Measurements from ENCODE around the gene ARAF. TPM values are rescaled to one million over a fixed set of nuclear protein-coding genes. Genes with fewer than 3 reads are reported as not detected.
A peak's percentile ranks its signal among the peaks of the same experiment; 100 is the strongest.
"Not testable (repeated sequence)": the region's sequence is repeated elsewhere in the genome, so short reads cannot be mapped to it uniquely, and the experiment has no call there.

The ARAF gene
- 10 to 100 TPM; 61.5 to 73.1 TPM for total RNA-seq

GRCh38 chrX:47560934-47561658 lies at the start of gene ARAF:
ARAF (plus strand) TSS chrX:47561205; CDS start chrX:47562968, 1,763 bp downstream.
- CTCF ChIA-PET: interaction anchor here (0.6 to 1.4 kb wide), 3 partner anchors 10 to 190 kb away, joined by 3 to 4 read pairs (median 4); no protein-coding TSS in a partner anchor
- peak; percentile 98 for DNase-seq
- Mint-ChIP-seq H3K4me1 (peaks cover 45% of the 10 kb centered on the region), H3K27me3 (no peaks in the 10 kb centered on the region), H3K27ac (peak within 1 kb of the TSS; percentile 95), H3K9me3 (ENCODE audit: low read depth) (no peaks in the 10 kb centered on the region), H3K36me3 (peaks cover 18% of the 10 kb centered on the region), H3K4me3 (peak within 1 kb of the TSS; percentile 93)
- ATAC-seq: peak; percentile 90

DNA sequence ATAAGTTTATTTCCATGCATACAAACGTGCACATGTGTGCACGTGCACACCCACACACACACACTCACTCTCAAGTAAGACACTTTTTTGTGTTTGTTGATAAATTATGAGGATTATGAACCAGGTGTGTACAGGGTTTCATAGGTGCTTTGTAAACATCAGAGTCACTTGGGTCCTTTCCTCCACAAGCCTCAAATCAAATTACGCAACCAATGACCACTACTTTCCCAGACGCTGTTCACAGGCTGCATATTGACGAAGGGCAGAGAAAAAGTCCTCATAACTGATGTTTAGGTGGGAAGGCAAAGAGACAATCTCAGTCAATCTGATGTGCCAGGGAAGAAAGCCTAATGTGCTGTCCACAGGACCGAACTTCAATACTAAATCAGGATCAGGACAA lies 48.6 kb upstream of the ARAF start:
- CTCF ChIA-PET; H3K27me3 Mint-ChIP-seq; H3K9me3 Mint-ChIP-seq (ENCODE audit: low read depth); ATAC-seq; DNase-seq; H3K36me3 Mint-ChIP-seq; H3K4me3 Mint-ChIP-seq; H3K27ac Mint-ChIP-seq: not testable (repeated sequence)
- H3K4me1 Mint-ChIP-seq: peaks cover 15% of the 10 kb centered on the region

DNA sequence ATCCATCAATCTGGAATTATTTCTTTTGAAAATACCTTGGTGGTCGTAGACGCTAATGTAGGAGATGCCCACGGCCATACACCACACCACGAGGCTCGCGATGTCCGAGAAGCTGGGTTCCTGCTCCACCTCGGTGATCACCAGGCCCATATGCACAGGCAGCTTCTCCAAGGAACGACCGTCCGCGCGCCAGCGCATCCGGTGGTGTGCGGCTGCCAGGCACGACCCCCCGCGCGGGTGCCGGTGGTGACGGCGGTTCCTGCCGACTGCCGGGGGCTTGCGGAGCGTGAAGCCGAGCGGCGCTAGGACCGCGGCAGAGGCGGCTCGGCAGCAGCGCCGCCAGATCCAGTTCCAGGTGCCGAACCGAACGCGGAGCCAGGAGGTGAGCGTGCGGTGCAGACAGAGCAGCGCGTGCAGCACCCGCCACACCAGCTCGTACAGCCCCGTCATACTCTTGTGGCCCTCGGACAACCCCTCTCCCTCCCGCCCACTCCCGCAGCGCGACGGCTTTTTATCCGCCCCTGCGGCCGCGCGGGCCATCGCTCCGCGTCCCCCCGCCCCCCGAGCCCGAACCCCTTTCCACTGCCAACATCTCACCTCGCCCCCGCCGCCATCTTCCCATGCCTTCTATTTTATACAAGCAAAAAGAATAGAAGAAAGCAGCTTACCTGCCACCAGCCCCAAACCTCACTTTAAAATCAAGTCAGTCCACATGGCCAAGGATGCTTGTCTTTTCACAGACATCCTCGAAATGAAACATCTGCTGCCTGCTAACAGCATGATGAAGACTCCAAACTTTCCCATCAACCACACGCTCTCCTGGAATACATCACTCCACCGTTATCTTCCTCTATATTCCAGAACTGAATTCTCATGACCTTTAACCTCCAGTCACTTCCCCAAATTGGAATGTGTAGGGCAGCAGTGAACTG lies 47.7 kb upstream of the ARAF start:
- DNase-seq; H3K27ac Mint-ChIP-seq; H3K9me3 Mint-ChIP-seq (ENCODE audit: low read depth); H3K27me3 Mint-ChIP-seq; H3K36me3 Mint-ChIP-seq: not testable (repeated sequence)
- CTCF ChIA-PET: interaction anchor here (0.7 kb wide), 1 partner anchor 249 kb away, joined by 3 read pairs; no protein-coding TSS in a partner anchor
- Mint-ChIP-seq H3K4me3 (peak overlapping the region; percentile 74), H3K4me1 (peaks cover 13% of the 10 kb centered on the region)
- peak; percentile 92 for ATAC-seq

GRCh38 chrX:47514533-47515235 lies 46.3 kb upstream of the ARAF start:
- Mint-ChIP-seq H3K4me1 (peaks cover 15% of the 10 kb centered on the region), H3K36me3 (no peaks in the 10 kb centered on the region), H3K27ac (no peak overlapping the region), H3K27me3 (peaks cover 10% of the 10 kb centered on the region), H3K4me3 (no peak overlapping the region), H3K9me3 (ENCODE audit: low read depth) (no peaks in the 10 kb centered on the region)
- ATAC-seq (no peak), DNase-seq (no peak)
- CTCF ChIA-PET: interaction anchor here (1.1 kb wide), 1 partner anchor 9 kb away, joined by 3 read pairs; no protein-coding TSS in a partner anchor

GRCh38 chrX:47515941-47516665 lies 44.9 kb upstream of the ARAF start:
- no peaks in the 10 kb centered on the region for H3K36me3 Mint-ChIP-seq
- no peak for ATAC-seq
- H3K27me3 Mint-ChIP-seq: peaks cover 10% of the 10 kb centered on the region
- H3K9me3 Mint-ChIP-seq (ENCODE audit: low read depth): no peaks in the 10 kb centered on the region
- H3K4me3 Mint-ChIP-seq: no peak overlapping the region
- CTCF ChIA-PET: no interaction called here
- peaks cover 15% of the 10 kb centered on the region for H3K4me1 Mint-ChIP-seq
- H3K27ac Mint-ChIP-seq: no peak overlapping the region
- DNase-seq: no peak

- no peaks in the 10 kb centered on the region for H3K9me3 Mint-ChIP-seq (ENCODE audit: low read depth)
- peaks cover 5% of the 10 kb centered on the region for H3K27me3 Mint-ChIP-seq
- ATAC-seq (no peak), DNase-seq (no peak)
- H3K36me3 Mint-ChIP-seq: no peaks in the 10 kb centered on the region
- no peak overlapping the region for H3K4me3 Mint-ChIP-seq
- peaks cover 14% of the 10 kb centered on the region for H3K4me1 Mint-ChIP-seq
- CTCF ChIA-PET: no interaction called here
- no peak overlapping the region for H3K27ac Mint-ChIP-seq
These were observed 42.9 kb upstream of the ARAF start for GRCh38 chrX:47518144-47518543.

DNA sequence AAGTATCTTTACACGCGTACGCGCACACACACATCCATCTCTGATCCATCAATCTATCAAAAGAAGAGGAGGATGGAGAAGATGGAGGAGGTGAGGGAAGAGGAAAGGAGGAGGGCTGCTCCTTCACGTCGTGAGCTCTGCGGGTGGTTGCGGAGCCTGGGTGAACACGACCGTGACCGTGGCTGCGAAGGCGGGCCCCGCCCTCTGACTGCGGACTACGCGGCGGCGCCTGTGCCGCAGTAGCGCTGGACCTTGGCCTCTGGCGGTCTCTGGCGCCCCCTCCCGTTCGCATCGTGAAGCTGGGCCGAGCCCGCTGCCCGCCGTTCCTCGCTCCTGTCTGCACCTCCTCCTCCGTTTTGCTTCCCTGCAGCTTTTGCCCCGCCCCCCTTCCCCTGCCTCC lies 37.7 kb upstream of the ARAF start:
- Mint-ChIP-seq H3K9me3 (ENCODE audit: low read depth) (no peaks in the 10 kb centered on the region), H3K27me3 (peaks cover 2% of the 10 kb centered on the region), H3K27ac (no peak overlapping the region), H3K4me3 (peak overlapping the region; percentile 56), H3K4me1 (peaks cover 6% of the 10 kb centered on the region), H3K36me3 (no peaks in the 10 kb centered on the region)
- ATAC-seq (peak; percentile 100), DNase-seq (peak; percentile 82)
- CTCF ChIA-PET: interaction anchor here (0.6 to 2.2 kb wide), 20 partner anchors 8 to 764 kb away, joined by 3 to 17 read pairs (median 4); partner anchors contain the start of genes NDUFB11, RBM10 and SLC9A7

- H3K9me3 Mint-ChIP-seq (ENCODE audit: low read depth): no peaks in the 10 kb centered on the region
- DNase-seq: no peak
- peaks cover 4% of the 10 kb centered on the region for H3K4me1 Mint-ChIP-seq
- CTCF ChIA-PET: interaction anchor here (0.6 to 2.2 kb wide), 18 partner anchors 9 to 765 kb away, joined by 3 to 17 read pairs (median 4); partner anchors contain the start of gene SLC9A7
- H3K27me3 Mint-ChIP-seq: peaks cover 2% of the 10 kb centered on the region
- peak overlapping the region; percentile 56 for H3K4me3 Mint-ChIP-seq
- peak; percentile 57 for ATAC-seq
- H3K27ac Mint-ChIP-seq: no peak overlapping the region
- H3K36me3 Mint-ChIP-seq: no peaks in the 10 kb centered on the region
These were observed 37.3 kb upstream of the ARAF start for GRCh38 chrX:47523713-47524166.

DNA sequence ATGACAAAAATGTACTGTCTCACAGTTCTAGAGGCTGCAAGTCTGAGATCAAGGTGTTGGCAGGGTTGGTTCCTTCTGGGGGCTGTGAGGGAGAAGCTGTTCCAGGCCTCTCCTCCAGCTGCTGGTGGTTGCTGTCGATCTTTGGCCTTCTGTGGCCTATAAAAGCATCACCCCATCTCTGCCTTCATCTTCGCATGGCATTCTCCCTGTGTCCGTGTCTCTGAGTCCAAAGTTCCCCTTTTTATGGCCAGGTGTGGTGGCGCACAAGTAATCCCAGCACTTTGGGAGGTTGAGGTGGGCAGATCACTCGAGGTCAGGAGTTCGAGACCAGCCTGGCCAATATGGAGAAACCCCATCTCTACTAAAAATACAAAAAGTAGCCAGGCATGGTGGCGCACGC lies 31.5 kb upstream of the ARAF start:
- Mint-ChIP-seq H3K27ac (no peak overlapping the region), H3K36me3 (no peaks in the 10 kb centered on the region), H3K4me3 (no peak overlapping the region), H3K4me1 (no peaks in the 10 kb centered on the region), H3K9me3 (ENCODE audit: low read depth) (no peaks in the 10 kb centered on the region), H3K27me3 (peaks cover 2% of the 10 kb centered on the region)
- no peak for ATAC-seq
- DNase-seq: no peak
- CTCF ChIA-PET: no interaction called here

- no peak overlapping the region for H3K4me3 Mint-ChIP-seq
- no peaks in the 10 kb centered on the region for H3K36me3 Mint-ChIP-seq
- peaks cover 2% of the 10 kb centered on the region for H3K27me3 Mint-ChIP-seq
- no peak overlapping the region for H3K27ac Mint-ChIP-seq
- DNase-seq: no peak
- H3K4me1 Mint-ChIP-seq: no peaks in the 10 kb centered on the region
- CTCF ChIA-PET: no interaction called here
- H3K9me3 Mint-ChIP-seq (ENCODE audit: low read depth): no peaks in the 10 kb centered on the region
- no peak for ATAC-seq
These were observed 31.0 kb upstream of the ARAF start for GRCh38 chrX:47530049-47530448.

DNA sequence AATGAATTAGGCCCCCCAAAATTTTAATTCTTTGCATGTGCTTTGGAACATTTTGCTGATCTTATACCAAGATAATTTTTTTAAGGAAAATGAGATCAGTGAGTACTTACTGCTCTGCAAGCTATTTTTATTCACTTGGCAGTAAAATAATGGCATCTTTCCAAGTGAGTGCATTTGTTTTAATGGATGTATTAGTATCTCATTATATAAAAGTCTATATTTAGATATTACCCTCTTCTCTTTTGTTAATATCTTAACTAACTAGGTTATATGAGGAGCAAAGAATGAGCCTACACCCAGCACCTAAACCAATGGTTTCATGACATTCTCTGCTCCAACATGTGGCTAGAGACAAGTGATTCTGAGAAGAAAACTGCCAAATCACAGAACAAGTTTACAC lies 21.1 kb upstream of the ARAF start:
- H3K27ac Mint-ChIP-seq: no peak overlapping the region
- H3K4me1 Mint-ChIP-seq: no peaks in the 10 kb centered on the region
- DNase-seq (no peak), ATAC-seq (no peak)
- CTCF ChIA-PET: interaction anchor here (0.7 kb wide), 1 partner anchor 16 kb away, joined by 4 read pairs; no protein-coding TSS in a partner anchor
- H3K36me3 Mint-ChIP-seq: no peaks in the 10 kb centered on the region
- no peak overlapping the region for H3K4me3 Mint-ChIP-seq
- no peaks in the 10 kb centered on the region for H3K9me3 Mint-ChIP-seq (ENCODE audit: low read depth)
- H3K27me3 Mint-ChIP-seq: peaks cover 3% of the 10 kb centered on the region

GRCh38 chrX:47540754-47541538 lies 20.1 kb upstream of the ARAF start:
- Mint-ChIP-seq H3K4me3 (no peak overlapping the region), H3K36me3 (no peaks in the 10 kb centered on the region), H3K9me3 (ENCODE audit: low read depth) (no peaks in the 10 kb centered on the region), H3K27ac (no peak overlapping the region), H3K4me1 (no peaks in the 10 kb centered on the region), H3K27me3 (peaks cover 3% of the 10 kb centered on the region)
- ATAC-seq: no peak
- no peak for DNase-seq
- CTCF ChIA-PET: interaction anchor here (1.5 kb wide), 1 partner anchor 18 kb away, joined by 5 read pairs; no protein-coding TSS in a partner anchor
